ENCODE results near the gene FSIP1.
A peak's percentile ranks its signal among the peaks of the same experiment; 100 is the strongest.

Gene FSIP1

DNA sequence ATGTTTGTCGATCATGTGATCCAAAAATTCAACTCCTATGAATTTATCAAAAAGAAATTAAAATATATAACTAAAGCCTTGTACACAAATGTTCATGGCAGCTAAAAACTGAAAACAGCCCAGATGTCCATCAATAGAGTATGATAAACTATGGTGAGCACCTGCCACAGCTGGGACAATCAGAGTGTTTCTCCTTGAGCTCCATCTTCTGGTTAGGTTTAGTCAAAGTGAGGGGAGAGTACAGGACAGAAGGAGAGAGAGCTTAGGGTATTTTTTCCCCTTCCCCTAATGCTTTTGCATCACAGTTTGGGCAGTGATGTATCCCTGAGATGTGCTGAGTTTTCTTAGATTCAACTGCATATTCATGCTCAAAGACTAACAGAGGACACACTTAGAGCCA, 65.5 kb downstream of the FSIP1 start:
- DNase-seq, result no peak

DNA sequence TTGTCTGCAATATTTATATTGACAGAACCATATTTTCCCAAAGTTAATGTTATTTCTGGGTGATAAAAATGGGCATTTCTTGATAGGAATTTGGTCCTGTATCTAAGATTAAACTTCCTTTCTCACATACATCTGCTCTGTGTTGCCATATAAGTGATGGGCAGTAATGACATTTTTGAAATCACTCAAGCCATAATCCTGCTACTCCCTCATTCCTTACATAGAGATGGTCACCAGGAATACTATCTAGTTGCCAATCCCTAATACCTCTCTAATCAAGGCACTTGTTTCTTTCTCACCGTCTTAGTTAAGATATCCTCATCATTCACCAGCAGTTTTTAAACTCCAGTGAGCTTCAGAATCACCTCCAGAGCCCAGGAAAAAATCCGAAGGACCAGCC, 68.4 kb downstream of the FSIP1 start:
- no peak for DNase-seq

- no peak for DNase-seq
Observed at GRCh38 chr15:39713846-39714245, 68.8 kb downstream of the FSIP1 start.

DNA sequence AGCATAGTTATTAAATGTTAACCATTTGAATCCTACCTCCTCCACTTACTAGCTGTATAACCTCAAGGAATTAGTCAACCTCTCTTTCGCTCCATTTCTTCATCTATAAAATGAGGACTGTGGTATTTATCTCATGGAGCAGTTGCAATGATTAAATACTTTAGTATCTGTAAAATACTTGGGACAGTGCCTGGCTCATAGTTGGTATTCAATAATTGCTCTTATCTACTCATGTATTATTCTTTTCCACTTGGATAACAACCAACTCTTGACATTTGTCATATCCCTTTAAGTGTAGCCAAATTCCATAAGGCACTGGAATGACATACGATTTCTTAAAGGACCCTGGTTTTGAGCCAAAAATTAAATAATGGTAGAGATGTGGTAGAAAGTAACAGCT, 72.0 kb downstream of the FSIP1 start:
- no peak for DNase-seq

DNA sequence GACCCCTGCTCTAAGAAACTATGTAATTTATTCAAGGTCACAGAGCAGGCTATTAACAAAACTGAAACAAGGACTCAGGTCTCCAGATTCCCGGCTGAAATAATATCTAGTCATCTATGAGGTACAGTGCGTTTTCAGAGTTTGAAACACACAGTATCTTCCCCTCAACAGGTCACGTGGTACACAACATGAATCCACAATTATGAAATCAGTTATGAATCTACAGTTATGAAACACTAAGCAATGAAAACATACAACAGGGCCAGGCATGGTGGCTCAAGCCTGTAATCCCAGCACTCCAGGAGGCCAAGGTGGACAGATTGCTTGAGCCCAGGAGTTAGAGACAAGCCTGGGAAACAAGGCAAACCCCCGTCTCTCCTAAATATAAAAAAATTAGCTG, 72.7 kb downstream of the FSIP1 start:
- no peak for DNase-seq

- DNase-seq, result no peak
Observed at GRCh38 chr15:39706206-39706605, 76.4 kb downstream of the FSIP1 start.

- no peak for DNase-seq
Observed at GRCh38 chr15:39704689-39705088, 78.0 kb downstream of the FSIP1 start.

DNA sequence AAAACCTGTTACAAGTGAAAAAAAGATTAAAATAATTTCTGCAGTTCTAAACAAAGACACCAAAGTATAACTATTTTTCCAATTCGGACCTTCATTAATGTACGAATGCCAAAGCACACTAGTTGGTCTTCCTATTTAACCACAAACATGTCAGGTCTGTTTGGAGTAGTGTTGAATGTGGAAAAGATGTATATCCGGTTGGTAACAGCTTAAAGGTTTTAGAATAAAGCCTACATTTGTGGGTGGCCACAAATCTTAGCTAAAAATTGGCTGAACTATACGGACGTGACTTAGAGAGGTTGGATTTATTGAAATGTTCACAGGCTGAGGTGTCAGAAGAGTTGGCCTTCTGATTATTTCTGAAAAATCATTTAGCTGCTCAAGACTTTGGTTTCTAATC, 78.4 kb downstream of the FSIP1 start:
- DNase-seq, result no peak

- DNase-seq, result no peak
Observed at GRCh38 chr15:39701988-39702387, 80.7 kb downstream of the FSIP1 start.

GRCh38 chr15:39700375-39700700, 82.3 kb downstream of the FSIP1 start:
- no peak for DNase-seq

DNA sequence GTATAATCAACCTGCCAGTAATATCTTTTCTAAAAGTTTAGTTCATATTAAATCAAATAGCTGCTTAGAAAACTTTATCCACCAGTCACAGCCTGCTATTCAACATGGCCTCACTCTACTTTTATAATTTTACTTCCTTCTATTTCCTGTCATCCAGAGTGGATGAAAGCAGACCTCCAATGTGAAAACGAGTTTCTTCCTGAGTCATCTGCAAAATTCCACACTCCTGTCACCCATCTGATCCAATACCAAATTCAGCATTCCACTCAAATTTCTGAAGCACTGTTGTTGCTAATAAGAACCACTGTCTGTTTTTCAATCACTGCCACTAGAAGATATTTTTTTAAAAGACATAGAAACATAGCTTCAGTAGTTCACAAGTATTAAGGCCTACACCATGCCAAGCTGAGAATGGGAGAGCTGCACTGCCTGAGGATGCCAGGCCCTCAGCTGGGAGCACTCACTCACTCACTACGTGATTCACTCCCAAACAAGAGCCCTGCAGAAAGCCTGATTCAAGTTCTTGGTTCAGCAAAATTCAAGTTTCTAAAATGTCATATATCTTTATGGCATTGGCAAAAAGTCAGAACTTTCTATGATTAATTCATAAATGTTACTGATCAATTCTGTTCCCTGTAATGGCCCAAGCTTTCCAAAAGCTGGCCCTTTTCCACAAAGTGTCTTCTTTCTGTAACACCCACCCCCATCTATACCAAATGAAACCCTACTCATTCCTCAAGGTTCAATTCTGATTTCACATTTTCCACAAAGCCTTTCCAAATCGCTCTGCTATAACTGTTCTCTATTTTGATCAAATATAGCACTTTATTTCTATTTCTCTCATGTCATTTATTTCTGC, 82.9 kb downstream of the FSIP1 start:
- no peak for DNase-seq

- no peak for DNase-seq
Observed at GRCh38 chr15:39698444-39699390, 83.9 kb downstream of the FSIP1 start.

GRCh38 chr15:39697509-39697908, 85.1 kb downstream of the FSIP1 start:
- DNase-seq, result no peak

- no peak for DNase-seq
Observed at GRCh38 chr15:39695793-39696192, 86.8 kb downstream of the FSIP1 start.

DNA sequence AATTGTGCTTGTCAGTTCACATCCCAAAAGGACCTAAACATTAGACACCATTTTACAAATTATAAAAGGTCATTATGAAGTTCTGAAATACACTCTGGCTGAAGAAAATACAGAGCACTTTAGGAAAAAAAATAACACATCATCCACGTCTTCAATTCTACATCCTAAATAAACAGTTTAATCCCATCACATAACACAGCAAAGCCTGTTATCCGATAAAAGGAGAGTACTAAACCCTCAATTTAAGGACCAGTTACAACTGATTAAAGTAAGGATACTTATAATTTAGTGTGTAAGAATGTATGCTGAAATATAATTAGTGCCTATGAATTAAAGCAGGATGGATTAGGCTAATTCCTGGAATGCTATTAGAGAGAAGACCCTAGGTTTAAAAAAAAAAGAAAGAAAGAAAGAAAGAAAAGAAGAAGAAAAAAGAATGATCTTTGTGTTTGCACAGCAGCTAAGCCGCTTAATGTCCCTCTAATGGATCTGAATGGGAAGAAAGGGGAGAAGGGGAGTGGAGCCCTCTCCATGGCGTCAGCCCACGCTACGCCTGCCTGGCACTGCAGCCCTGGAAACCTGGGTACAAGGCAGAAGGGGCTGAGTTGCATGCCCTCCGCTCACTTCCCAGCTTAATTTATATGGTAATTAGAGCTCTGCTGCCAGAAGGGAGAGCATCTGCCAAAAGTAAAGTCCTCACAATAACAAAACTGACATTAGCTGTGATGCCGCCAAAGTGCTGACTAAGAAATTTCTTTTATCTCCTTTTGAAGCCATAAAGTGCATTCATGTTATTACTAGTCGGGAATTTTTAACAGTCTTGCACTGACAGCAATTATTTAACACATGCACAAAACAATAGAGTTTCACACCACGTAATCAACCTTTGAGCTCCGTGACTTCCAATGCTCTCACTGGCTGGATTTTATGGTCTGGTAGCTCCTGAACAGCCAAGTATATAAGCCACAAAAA, 90.0 kb downstream of the FSIP1 start:
- peak; percentile 92 for DNase-seq

- DNase-seq, result no peak
Observed at GRCh38 chr15:39690881-39691634, 91.6 kb downstream of the FSIP1 start.

GRCh38 chr15:39687965-39688364, 94.7 kb downstream of the FSIP1 start:
- no peak for DNase-seq

GRCh38 chr15:39685999-39686613, 96.5 kb downstream of the FSIP1 start:
- DNase-seq, result no peak

- no peak for DNase-seq
Observed at GRCh38 chr15:39685367-39685766, 97.3 kb downstream of the FSIP1 start.

- DNase-seq, result no peak
Observed at GRCh38 chr15:39684233-39684632, 98.4 kb downstream of the FSIP1 start.

GRCh38 chr15:39682366-39682765, 100.3 kb downstream of the FSIP1 start:
- no peak for DNase-seq

GRCh38 chr15:39680868-39681267, 101.8 kb downstream of the FSIP1 start:
- no peak for DNase-seq

All from DMS 273 treated with DMSO at 0.1 percent for 48 hours (cell line).